Coronary artery (tissue), 2 donors: ENCODE measurements around the gene NUP54.

Experiments
- DNase-seq: peaks from one replicate; pipeline ENCODE4 v3.0.0-alpha.2; 2017; ENCODE audit warnings: low spot score
- H3K27ac ChIP-seq, 2 donors: fragments of 200-600 bp; sonication (generic); one replicate each; pipeline ENCODE4 v1.5.1; 2016 to 2019
- H3K4me3 ChIP-seq: fragments of 200-600 bp; sonication (generic); 2 replicates; pipeline ENCODE4 v1.5.1; 2016; ENCODE audit warnings: mild to moderate bottlenecking, moderate library complexity
- CTCF ChIP-seq: fragments of 200-600 bp; sonication (generic); IDR thresholded peaks from one replicate; pipeline ENCODE4 v1.5.1; 2019; ENCODE audit warnings: antibody characterized with exemption

The NUP54 gene

GRCh38 chr4:76175336-76175735 lies 27.1 kb upstream of the NUP54 start:
- H3K27ac ChIP-seq, result no peak overlapping the region
- no peak for DNase-seq
- H3K4me3 ChIP-seq, result no peak overlapping the region
- no peak for TF ChIP-seq CTCF

- no peak for DNase-seq
- H3K4me3 ChIP-seq, result no peak overlapping the region
- no peak overlapping the region for H3K27ac ChIP-seq
- TF ChIP-seq CTCF, result no peak
Observed at GRCh38 chr4:76174216-76174615, 26.0 kb upstream of the NUP54 start.

GRCh38 chr4:76168688-76169087 lies 20.5 kb upstream of the NUP54 start:
- no peak for DNase-seq
- Histone ChIP-seq H3K27ac (no peak overlapping the region), H3K4me3 (no peak overlapping the region)
- no peak for TF ChIP-seq CTCF

GRCh38 chr4:76166480-76166879 lies 18.3 kb upstream of the NUP54 start:
- no peak overlapping the region for H3K4me3 ChIP-seq
- H3K27ac ChIP-seq, result no peak overlapping the region
- DNase-seq, result no peak
- no peak for TF ChIP-seq CTCF

- TF ChIP-seq CTCF, result no peak
- no peak overlapping the region for H3K27ac ChIP-seq
- no peak overlapping the region for H3K4me3 ChIP-seq
- DNase-seq, result no peak
Observed at GRCh38 chr4:76160355-76160754, 12.2 kb upstream of the NUP54 start.

GRCh38 chr4:76156635-76157034 lies 8.4 kb upstream of the NUP54 start:
- H3K4me3 ChIP-seq, result no peak overlapping the region
- TF ChIP-seq CTCF, result no peak
- H3K27ac ChIP-seq, result no peak overlapping the region
- no peak for DNase-seq

- Histone ChIP-seq H3K4me3 (no peak overlapping the region), H3K27ac (no peak overlapping the region)
- no peak for TF ChIP-seq CTCF
- no peak for DNase-seq
Observed at GRCh38 chr4:76155979-76156378, 7.8 kb upstream of the NUP54 start.
